ENCODE measurements around the gene TTC34.
"Not testable (repeated sequence)": the region's sequence is repeated elsewhere in the genome, so short reads cannot be mapped to it uniquely, and the experiment has no call there.

The TTC34 gene

DNA sequence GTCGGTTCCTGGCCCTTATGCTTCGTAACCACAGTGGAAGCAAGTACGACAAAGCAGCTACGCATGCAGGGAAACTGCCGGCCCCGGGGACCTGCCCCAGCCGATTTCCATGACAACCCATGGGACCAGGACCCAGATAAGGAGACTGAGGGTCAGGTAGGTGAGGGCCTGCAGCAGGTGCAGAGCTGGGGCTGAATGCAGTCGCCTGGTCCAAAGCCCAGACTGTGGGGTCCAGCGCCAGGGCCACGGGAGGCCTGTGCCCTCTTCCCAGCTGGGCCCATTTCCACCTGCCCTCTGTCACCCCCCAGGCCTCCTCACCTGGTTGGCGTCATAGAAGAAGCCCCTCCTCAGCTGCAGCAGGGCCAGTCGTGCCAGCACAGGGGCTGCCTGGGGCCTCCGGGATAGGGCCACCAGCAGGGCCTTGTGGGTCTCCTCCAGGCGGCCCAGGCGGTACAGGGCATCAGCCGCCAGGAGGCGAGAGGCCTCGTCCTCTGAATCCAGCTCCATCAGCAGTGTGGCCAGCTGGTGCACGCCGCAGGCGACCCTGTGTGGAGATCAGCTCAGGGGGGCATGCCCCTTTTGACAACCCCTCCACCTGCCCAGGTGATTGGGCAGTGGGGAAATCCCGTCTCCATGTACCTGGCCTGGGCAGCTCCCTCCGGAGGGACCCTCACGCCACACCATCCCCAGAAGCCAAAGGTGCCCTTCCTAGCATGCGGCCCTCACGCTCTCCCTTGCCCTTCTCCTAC, 14.2 kb downstream of the TTC34 start:
- no peak for ATAC-seq (ENCODE audit: low read depth)
- no peaks in the 10 kb centered on the region for H3K36me3 Mint-ChIP-seq
- DNase-seq (ENCODE audit: low spot score in 2 of 2), result no peak

DNA sequence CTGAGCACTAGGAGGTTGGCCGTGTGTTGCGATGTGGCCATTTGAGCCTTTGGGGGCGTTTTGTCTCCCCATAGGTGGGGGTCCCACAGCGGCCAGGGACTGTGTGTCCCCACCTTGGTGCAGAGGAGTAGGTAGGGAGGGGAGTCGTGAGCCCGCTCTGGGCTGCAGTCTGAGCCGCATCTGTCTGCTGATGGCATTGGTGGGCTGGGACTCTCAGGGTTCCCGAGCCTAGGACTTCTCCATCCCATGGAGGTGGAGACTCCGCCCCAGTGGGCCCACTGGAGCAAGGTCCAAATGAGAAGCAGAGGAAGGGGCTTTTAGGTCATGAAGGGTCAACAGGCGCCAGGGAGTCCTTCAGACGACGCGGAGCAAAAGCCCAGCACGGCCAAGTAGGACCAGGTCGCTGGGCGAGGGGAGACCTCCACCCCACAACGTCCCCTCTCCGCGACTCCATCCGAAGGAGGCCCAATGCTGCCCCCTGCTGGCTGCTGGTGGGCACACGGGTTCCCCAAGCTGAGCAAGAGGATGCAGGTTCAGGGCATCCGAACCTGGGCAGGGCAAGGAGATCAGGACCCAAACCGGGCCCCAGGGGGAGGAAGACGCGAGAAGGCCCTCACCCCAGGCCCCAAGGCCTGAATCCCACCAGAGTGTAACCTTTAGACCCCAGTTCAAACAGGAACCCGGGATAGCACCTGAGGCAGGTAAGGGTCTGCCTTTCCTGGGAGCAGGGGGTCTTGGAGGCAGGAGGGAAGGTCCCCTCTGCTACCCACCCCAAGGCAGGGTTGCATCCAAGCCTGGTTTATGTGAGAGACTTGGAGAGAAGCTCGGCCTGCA, 14.9 kb downstream of the TTC34 start:
- Mint-ChIP-seq H3K27ac (no peak overlapping the region), H3K4me1 (peaks cover 4% of the 10 kb centered on the region), H3K36me3 (no peaks in the 10 kb centered on the region), H3K4me3 (no peak overlapping the region), H3K27me3 (peaks cover 18% of the 10 kb centered on the region), H3K9me3 (peaks cover 7% of the 10 kb centered on the region)
- DNase-seq (ENCODE audit: low spot score in 2 of 2), result peak; percentile 71 to 79
- peak; percentile 73 for ATAC-seq (ENCODE audit: low read depth)

More for the DNA sequence above, 14.2 kb downstream of the TTC34 start:
- Mint-ChIP-seq H3K4me3 (no peak overlapping the region), H3K4me1 (peaks cover 4% of the 10 kb centered on the region), H3K27ac (no peak overlapping the region), H3K9me3 (peaks cover 3% of the 10 kb centered on the region), H3K27me3 (peaks cover 20% of the 10 kb centered on the region)

DNA sequence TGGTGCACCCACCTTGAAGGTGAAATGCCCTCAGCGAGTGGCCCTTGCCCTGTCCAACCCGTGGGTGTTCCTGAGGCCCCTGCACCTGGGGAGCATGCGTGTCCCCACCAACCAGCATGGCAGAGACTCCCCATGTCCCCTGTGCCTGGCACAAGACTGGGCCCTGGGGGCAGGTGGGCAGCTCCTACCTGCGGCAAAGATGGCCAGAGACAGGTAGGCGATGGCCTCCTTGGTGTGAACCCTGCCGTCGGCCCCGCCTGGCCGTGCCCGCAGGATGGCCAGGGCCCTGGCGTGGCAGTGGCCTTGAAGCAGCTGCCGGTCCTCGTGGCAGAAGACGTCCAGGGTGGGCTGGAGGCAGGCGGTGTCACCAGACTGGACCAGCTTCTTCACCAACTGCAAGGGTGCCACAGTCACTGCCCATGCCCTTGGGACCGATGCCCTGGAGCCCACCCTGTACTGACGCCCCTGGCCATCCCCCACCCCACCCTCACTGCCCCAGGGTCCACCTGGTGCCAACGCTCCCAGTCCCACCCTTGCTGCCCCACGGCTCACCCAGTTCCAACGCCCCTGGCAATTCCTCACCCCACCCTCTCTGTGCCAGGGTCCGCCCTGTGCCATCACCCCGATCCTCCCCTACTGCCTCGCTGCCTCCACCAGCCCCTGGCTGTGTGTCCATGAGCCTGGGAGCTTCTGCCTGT, 15.7 kb downstream of the TTC34 start:
- Mint-ChIP-seq H3K36me3 (no peaks in the 10 kb centered on the region), H3K27me3 (peaks cover 16% of the 10 kb centered on the region), H3K27ac (no peak overlapping the region), H3K9me3 (peaks cover 8% of the 10 kb centered on the region), H3K4me3 (no peak overlapping the region), H3K4me1 (peaks cover 4% of the 10 kb centered on the region)
- no peak for ATAC-seq (ENCODE audit: low read depth)
- no peak for DNase-seq (ENCODE audit: low spot score in 2 of 2)

DNA sequence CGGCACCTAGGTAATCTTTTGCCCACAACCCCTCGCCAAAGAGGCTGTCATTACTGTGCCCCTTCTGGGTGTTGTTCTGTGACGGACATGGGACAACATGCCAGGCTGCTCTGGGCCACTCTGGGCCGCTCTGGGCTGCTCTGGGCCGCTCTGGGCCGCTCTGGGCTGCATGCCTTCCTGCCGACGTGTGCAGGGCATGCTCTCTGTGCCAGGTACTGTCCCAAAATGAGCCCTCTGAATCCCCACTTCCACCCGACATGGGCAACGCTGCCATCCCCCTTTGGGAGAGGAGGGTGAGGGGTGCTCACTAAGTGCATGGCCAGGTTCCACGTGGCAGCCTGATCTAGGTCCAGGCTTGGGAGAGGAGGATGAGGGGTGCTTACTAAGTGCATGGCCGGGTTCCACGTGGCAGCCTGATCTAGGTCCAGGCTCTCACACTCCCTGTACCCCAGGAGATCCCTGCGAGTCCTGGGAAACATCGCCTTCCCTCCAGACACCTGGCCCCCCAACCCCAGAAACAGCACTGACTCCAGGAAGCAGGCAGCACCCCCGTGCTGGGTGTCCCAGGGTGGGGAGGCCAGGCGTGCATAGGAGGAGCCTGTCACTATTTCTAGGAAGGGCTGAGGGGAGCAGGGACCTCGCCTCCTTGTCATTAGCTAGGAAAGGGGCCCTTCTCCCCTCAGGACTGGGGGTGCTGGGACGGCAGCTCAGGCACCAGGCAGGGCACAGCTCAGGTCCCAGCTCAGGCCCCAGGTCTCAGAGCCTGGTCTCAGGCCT, 16.5 kb downstream of the TTC34 start:
- Mint-ChIP-seq H3K9me3 (peaks cover 12% of the 10 kb centered on the region), H3K27ac (no peak overlapping the region), H3K36me3 (peaks cover 4% of the 10 kb centered on the region), H3K4me1 (peaks cover 4% of the 10 kb centered on the region), H3K27me3 (peaks cover 17% of the 10 kb centered on the region), H3K4me3 (no peak overlapping the region)
- DNase-seq (ENCODE audit: low spot score in 2 of 2) (no peak), ATAC-seq (ENCODE audit: low read depth) (no peak)

DNA sequence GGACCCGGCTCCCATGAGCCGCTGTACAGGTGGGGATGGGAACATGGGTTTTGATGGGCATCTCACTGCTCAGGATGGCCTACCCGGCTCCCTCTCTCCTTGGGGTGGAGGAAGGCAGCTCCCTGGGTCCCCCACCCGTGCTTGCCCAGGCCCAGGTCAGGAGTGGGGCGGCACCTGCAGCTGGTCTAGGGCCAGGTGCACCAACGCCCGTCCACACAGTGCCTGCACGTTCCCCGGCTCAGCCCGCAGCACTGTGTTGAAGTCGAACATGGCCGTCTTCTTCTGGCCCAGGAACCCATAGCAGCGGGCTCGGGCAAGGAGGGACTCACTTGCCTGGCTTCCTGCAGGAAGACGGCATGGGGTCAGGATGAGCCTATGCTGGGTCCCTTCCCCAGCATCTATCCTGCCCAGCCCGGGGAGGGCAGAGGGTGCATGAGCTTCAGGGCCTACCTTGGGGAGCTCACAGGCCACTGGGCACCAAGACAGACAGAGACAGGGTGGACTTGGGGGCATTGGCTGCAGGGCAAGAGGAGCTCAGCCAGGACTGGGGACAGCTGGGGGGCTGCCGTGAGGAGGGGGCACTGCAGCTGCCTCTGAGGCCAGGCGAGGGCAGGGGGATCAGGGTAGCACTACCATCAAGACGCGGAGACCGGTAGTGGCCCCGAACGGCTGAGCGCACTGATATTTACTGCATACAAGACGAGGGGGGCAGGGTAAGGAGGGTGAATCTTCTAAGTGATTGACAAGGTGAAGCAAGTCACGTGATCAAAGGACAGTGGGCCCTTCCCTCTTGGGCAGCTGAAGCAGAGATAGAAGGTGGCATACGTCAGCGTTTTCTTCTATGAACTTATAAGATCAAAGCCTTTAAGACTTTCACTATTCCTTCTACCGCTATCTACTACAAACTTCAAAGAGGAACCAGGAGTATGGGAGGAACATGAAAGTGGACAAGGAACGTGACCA, 17.8 kb downstream of the TTC34 start:
- Mint-ChIP-seq H3K36me3 (peaks cover 4% of the 10 kb centered on the region), H3K4me3 (no peak overlapping the region), H3K9me3 (peaks cover 12% of the 10 kb centered on the region), H3K27ac (no peak overlapping the region), H3K4me1 (peaks cover 4% of the 10 kb centered on the region), H3K27me3 (peaks cover 18% of the 10 kb centered on the region)
- no peak for DNase-seq (ENCODE audit: low spot score in 2 of 2)
- ATAC-seq (ENCODE audit: low read depth), result no peak

DNA sequence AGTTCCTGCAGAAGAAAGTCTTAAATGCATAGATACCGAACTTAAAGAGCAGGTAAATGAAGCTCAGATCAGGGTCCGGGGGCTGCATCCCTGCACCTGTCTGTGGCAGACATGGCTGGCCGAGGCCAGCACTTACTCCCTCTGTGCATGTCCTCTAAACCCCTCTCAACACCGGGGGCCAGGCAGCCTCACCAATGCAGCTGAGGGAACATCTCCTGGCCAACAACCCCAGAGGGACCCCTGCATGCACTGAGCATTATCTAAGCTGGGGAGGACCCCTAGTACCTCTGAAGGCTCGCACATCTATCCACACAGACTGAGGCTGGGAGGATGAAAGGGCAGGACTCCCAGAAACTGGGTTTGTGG, 18.4 kb downstream of the TTC34 start:
- H3K4me1 Mint-ChIP-seq, result peaks cover 2% of the 10 kb centered on the region
- H3K9me3 Mint-ChIP-seq, result peaks cover 12% of the 10 kb centered on the region
- peaks cover 4% of the 10 kb centered on the region for H3K36me3 Mint-ChIP-seq
- H3K27ac Mint-ChIP-seq, result no peak overlapping the region
- no peak overlapping the region for H3K4me3 Mint-ChIP-seq
- DNase-seq (ENCODE audit: low spot score in 2 of 2), result no peak
- no peak for ATAC-seq (ENCODE audit: low read depth)
- H3K27me3 Mint-ChIP-seq, result peaks cover 17% of the 10 kb centered on the region

DNA sequence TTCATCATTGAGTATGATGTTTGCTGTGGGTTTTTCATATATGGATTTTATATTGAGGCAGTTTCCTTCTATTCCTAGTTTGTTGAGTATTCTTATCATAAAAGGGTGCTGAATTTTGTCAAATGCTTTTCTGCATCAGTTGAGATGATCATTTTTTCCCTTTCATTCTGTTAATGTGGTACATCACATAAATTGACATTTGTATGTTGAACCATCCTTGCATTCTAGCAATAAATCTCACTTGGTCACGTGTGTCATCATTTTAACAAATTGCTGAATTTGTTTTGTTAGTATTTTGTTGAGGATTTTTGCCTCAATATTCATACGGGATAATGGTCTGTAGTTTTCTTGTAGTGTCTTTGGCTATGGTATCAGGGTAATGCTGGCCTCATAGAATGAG, 19.9 kb downstream of the TTC34 start:
- DNase-seq (ENCODE audit: low spot score in 2 of 2) (no peak), ATAC-seq (ENCODE audit: low read depth) (no peak)
- H3K9me3 Mint-ChIP-seq, result peaks cover 12% of the 10 kb centered on the region
- no peak overlapping the region for H3K27ac Mint-ChIP-seq
- no peak overlapping the region for H3K4me3 Mint-ChIP-seq
- peaks cover 4% of the 10 kb centered on the region for H3K36me3 Mint-ChIP-seq
- peaks cover 12% of the 10 kb centered on the region for H3K27me3 Mint-ChIP-seq
- H3K4me1 Mint-ChIP-seq, result peaks cover 1% of the 10 kb centered on the region

DNA sequence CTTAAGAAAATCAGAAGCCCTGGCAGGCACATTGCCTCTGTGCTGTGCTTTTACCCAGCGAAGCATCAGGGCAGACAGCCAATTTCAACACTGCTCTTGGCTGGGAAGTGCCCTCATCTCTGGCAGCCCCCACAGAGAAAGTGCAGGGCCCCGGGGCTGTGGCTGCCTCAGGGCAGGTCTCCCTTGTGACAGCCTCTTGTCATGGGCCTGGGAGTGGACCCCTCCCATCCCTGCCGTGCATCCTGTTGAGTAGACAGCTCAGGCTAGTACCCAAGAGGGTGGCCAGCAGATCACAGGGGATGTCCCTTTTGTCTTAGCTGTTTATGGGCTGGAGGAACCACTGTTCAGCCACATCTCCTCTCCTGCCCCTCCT, 23.3 kb downstream of the TTC34 start:
- ATAC-seq (ENCODE audit: low read depth), result no peak
- H3K27me3 Mint-ChIP-seq, result peaks cover 9% of the 10 kb centered on the region
- no peaks in the 10 kb centered on the region for H3K4me1 Mint-ChIP-seq
- DNase-seq (ENCODE audit: low spot score in 2 of 2), result no peak
- H3K27ac Mint-ChIP-seq, result no peak overlapping the region
- H3K4me3 Mint-ChIP-seq, result no peak overlapping the region
- peaks cover 4% of the 10 kb centered on the region for H3K36me3 Mint-ChIP-seq
- peaks cover 12% of the 10 kb centered on the region for H3K9me3 Mint-ChIP-seq

DNA sequence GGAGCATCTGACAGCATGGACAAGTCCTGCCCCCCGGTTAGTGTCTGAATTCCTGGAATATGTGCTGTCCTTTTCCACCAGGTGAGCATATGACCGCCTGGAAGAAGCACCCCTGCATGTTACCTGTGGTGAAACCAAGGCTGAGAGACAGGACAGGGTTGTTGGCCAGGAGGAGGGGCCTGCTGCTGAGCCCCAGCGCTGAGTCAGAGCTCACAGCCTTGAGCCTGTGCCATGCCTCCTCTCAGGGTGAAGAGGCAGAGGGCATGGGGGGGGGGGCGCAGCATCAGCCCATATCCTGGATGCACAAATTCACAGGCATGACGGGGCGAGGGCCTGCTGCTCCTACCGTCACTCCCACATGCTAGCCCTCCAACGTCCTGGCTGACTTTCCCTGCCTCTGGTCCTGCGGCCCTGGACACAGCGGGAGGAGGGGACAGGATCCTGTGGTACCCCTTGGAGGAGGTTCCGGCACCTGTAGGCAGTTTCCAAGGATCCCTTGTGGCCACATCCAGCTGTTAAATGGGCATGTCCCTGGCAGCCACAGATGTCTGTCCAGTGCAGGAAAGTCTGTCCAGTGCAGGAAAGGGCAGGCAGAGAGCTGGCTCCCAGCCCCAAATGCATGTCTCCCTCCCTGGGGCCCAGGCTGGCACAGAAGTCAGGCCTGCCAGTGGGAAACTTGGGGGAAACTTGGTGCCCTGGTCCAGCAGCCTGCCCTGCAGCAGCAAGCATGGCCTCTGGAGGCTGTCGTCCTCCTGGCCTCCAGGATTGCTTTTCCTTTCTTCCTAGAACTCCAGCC, 23.9 kb downstream of the TTC34 start:
- no peak for ATAC-seq (ENCODE audit: low read depth)
- Mint-ChIP-seq H3K4me3 (no peak overlapping the region), H3K27me3 (peaks cover 9% of the 10 kb centered on the region), H3K4me1 (no peaks in the 10 kb centered on the region), H3K36me3 (peaks cover 4% of the 10 kb centered on the region), H3K9me3 (peaks cover 12% of the 10 kb centered on the region), H3K27ac (no peak overlapping the region)
- no peak for DNase-seq (ENCODE audit: low spot score in 2 of 2)

DNA sequence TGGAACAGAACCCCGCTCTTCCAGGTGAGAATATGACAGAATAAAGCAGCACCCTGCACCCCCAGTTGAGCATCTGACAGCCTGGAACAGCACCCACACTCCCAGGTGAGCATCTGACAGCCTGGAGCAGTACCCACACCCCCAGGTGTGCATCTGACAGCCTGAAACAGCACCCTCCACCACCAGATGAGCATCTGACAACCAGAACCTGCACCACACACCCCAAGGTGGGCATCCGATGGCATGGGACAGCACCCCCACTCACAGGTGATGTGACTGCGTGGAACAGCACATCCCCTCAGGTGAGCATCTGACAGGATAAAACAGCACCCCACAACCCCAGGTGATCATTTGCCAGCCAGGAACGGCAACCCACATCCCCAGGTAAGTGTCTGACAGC, 26.2 kb downstream of the TTC34 start:
- not testable (repeated sequence) for H3K27me3 Mint-ChIP-seq, H3K4me3 Mint-ChIP-seq

DNA sequence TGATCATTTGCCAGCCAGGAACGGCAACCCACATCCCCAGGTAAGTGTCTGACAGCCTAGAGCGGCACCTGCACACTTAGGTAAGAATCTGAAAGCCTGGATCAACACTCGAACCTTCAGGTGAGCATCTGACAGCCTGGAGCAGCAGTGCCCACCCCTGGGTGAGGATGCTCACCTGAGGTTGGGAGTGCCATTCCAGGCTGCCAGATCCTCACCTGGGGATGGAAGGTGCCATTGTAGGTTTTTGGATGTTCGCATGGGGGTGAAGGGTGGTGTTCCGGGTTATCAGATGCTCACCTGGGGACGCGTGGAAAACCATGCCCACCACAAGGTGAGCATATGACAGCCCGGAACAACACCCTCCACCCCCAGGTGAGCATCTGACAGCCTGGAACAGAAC, 33.4 kb downstream of the TTC34 start:
- not testable (repeated sequence) for ATAC-seq (ENCODE audit: low read depth); H3K4me1 Mint-ChIP-seq; H3K4me3 Mint-ChIP-seq; H3K27ac Mint-ChIP-seq; H3K36me3 Mint-ChIP-seq; H3K27me3 Mint-ChIP-seq; DNase-seq (ENCODE audit: low spot score in 2 of 2); H3K9me3 Mint-ChIP-seq

More for the DNA sequence above, 26.2 kb downstream of the TTC34 start:
- not testable (repeated sequence) for ATAC-seq (ENCODE audit: low read depth); H3K36me3 Mint-ChIP-seq; H3K9me3 Mint-ChIP-seq; DNase-seq (ENCODE audit: low spot score in 2 of 2); H3K4me1 Mint-ChIP-seq; H3K27ac Mint-ChIP-seq

DNA sequence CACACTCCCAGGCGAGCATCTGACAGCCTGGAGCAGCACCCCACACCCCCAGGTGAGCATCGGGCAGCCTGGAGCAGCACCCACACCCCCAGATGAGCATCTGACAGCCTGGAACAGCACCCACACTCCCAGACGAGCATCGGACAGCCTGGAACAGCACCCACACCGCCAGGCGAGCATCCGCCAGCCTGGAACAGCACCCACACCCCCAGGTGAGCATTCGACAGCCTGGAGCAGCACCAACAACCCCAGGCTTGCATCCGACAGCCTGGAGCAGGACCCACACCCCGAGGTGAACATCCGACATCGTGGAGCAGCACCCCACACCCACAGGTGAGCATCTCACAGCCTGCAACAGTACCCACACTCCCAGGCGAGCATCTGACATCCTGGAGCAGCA, 42.1 kb downstream of the TTC34 start:
- not testable (repeated sequence) for DNase-seq (ENCODE audit: low spot score in 2 of 2); H3K36me3 Mint-ChIP-seq; ATAC-seq (ENCODE audit: low read depth); H3K4me1 Mint-ChIP-seq; H3K4me3 Mint-ChIP-seq; H3K27ac Mint-ChIP-seq; H3K9me3 Mint-ChIP-seq; H3K27me3 Mint-ChIP-seq
